ENCODE data around the gene PTGER3.

DNA sequence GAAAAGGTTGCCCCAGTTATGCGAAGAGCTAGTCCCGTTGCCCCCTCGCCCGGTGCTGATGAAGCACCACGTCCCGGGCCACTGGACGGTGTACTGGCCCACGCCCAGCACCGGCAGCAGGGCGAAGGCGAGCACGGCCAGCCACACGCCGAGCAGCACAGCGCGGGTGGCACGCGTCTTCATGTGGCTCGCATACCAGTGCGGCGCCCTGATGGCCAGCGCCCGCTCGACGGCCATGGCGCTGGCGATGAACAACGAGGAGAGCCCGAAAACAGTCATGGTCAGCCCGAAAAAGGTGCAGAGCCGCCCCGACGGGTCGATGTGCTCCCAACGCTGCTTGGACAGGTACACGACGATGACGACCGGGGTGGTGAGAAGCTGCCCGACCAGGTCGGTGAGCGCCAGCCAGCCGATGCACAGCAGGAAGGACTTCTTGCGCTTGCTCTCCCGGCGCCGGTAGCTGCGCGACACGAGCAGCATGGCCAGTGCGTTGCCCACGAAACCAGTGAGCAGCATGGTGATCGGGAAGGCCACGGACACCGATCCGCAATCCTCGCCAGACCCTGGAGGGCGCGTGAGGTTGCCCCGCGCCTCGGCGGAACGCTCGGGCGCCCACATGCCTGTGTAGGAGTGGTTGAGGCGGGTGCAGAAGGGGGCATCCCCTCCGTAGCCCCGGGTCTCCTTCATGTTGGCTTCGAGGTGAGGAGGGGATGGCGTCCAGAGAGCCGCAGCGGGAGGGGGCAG, 553 bp downstream of the PTGER3 start:
- TF ChIP-seq, protein P1, sequence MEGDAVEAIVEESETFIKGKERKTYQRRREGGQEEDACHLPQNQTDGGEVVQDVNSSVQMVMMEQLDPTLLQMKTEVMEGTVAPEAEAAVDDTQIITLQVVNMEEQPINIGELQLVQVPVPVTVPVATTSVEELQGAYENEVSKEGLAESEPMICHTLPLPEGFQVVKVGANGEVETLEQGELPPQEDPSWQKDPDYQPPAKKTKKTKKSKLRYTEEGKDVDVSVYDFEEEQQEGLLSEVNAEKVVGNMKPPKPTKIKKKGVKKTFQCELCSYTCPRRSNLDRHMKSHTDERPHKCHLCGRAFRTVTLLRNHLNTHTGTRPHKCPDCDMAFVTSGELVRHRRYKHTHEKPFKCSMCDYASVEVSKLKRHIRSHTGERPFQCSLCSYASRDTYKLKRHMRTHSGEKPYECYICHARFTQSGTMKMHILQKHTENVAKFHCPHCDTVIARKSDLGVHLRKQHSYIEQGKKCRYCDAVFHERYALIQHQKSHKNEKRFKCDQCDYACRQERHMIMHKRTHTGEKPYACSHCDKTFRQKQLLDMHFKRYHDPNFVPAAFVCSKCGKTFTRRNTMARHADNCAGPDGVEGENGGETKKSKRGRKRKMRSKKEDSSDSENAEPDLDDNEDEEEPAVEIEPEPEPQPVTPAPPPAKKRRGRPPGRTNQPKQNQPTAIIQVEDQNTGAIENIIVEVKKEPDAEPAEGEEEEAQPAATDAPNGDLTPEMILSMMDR (conservative IDR thresholded peaks at IDR 0.05; ENCODE audit: low read depth, low read length): no peak
- no peak for TF ChIP-seq EZH2 (IDR thresholded peaks at IDR 0.05; ENCODE audit: borderline replicate concordance, low read depth, low read length, poor library complexity, severe bottlenecking)
